ENCODE measurements around the gene FNDC10.

FNDC10 gene

DNA sequence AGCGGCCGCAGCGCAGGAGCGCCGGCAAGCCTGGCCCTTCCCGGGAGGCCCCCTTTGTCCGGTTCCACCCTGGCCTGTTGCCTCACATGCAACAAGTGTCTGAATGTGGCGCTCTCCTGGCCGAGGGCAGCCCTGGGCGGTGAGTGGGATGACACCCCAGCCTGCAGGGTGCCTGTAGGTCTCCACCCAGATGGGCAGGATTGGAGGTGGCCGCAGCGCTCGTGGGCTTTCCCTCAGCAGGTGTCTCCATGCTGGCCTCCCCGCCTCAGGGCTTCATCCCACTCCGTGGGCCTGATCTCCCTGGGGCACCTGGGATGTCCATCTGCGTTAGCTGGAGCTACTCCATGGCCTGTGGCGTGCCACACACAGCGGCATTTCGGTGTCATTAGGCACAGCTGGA lies 16.9 kb upstream of the FNDC10 start:
- no peak for DNase-seq (ENCODE audit: low read depth)
- H3K4me3 ChIP-seq (ENCODE audit: control insufficient read depth, low read depth, low read length) = peak overlapping the region; percentile 87
- TF ChIP-seq, protein P1, sequence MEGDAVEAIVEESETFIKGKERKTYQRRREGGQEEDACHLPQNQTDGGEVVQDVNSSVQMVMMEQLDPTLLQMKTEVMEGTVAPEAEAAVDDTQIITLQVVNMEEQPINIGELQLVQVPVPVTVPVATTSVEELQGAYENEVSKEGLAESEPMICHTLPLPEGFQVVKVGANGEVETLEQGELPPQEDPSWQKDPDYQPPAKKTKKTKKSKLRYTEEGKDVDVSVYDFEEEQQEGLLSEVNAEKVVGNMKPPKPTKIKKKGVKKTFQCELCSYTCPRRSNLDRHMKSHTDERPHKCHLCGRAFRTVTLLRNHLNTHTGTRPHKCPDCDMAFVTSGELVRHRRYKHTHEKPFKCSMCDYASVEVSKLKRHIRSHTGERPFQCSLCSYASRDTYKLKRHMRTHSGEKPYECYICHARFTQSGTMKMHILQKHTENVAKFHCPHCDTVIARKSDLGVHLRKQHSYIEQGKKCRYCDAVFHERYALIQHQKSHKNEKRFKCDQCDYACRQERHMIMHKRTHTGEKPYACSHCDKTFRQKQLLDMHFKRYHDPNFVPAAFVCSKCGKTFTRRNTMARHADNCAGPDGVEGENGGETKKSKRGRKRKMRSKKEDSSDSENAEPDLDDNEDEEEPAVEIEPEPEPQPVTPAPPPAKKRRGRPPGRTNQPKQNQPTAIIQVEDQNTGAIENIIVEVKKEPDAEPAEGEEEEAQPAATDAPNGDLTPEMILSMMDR (conservative IDR thresholded peaks at IDR 0.05; ENCODE audit: control insufficient read depth, insufficient read depth, low read depth, low read length) = no peak

DNA sequence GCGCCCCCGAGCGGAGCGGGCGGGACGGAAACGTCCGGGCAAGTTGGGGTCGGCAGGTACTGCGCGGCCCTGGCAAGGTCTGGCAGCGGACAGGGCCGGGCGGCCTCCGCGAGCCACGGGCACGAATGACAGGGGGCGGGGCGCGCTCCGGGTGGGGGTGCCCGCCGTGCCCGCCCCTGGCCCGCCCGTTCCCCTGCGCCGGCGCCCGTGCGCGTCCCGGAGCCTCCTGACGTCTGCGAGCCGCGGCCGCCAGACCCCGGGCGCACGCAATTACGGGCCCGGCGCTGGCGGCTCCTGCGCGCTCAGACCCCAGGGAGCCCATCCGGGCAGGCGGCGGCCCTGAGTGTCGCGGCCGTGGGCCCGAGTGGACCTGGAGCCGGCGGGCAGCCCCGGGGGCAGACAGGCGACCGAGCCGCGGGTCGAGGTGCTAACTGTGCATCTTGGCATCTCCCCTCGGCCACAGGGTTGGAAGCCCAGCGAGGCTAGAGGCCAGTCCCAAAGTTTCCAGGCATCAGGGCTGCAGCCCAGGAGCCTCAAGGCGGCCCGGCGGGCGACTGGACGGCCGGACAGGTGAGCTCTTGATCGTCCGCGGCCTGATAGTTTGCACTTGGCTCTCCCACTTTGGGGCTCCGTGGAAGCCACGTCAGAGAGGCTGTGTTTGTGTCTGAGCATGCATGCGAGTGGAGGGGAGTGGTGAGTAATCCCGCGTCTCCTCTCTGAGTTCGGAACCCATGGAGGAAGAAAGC lies 16.3 kb upstream of the FNDC10 start:
- TF ChIP-seq, protein P1 (conservative IDR thresholded peaks at IDR 0.05; ENCODE audit: control insufficient read depth, insufficient read depth, low read depth, low read length) = no peak
- peak; percentile 11 for DNase-seq (ENCODE audit: low read depth)
- peak overlapping the region; percentile 87 for H3K4me3 ChIP-seq (ENCODE audit: control insufficient read depth, low read depth, low read length)

DNA sequence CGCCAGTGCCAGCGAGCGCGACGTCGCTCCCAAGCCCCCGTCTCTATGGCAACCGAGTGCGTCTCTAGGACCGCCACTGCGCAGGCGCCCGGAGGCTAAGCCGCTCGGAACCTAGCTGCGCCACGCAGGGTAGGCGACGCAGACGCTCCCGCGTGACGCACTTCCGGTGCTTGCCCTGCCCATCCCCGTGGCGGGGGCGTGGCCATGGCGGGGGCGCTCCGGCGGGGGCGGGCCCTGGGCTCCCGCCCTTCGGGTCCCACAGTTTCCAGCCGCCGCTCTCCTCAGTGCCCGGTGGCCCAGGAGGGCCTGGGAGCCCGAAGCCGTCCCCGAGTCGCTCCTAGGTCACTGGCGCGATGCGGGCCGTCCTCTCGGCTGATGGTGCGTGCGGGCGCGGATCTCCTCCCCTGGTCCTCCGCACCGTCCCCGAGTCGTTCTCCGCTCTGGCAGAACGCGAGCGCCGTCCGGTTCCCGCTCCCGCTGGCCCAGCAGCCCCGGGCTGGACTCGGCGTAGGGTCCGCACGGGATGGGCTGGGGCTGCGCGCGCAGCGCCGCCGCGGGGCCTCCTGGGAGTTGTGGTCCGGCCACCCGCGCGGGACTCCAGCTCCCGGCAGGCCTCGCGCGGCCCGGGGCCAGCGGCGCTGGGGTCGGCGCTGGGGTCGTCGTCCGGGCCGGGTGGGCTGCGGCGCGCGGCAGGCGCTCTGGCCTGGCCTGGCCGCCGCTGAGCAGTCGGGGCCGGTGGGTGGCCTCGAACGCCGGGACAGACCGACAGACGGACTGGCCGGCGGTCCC lies 15.5 kb upstream of the FNDC10 start, which contains the start of gene MIB2:
MIB2 (plus strand) TSS at position 245 of the 789 bp plus-strand sequence. CDS start 7,953 bp downstream, outside the sequence.
- H3K4me3 ChIP-seq (ENCODE audit: control insufficient read depth, low read depth, low read length) = peak within 1 kb of the TSS; percentile 87
- TF ChIP-seq, protein P1 (conservative IDR thresholded peaks at IDR 0.05; ENCODE audit: control insufficient read depth, insufficient read depth, low read depth, low read length) = no peak

DNA sequence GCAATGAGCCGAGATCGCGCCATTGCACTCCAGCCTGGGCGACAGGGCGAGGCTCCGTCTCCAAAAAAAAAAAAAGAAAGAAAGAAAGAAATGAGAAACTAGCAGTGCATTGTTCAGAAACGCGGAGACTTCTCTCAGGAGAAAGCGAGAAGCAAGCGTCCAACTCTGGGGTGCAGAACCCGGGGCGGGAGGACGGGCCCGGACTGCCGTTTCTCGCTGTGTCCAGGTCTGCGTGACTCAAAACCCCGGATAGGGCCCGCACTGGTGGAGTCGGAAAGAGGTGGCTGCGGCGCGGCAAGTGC lies 15.0 kb upstream of the FNDC10 start:
- H3K4me3 ChIP-seq (ENCODE audit: control insufficient read depth, low read depth, low read length) = peak overlapping the region; percentile 87
- TF ChIP-seq, protein P1 (conservative IDR thresholded peaks at IDR 0.05; ENCODE audit: control insufficient read depth, insufficient read depth, low read depth, low read length) = no peak
- no peak for DNase-seq (ENCODE audit: low read depth)

More for the DNA sequence above, 15.5 kb upstream of the FNDC10 start, which contains the start of gene MIB2:
- peak; percentile 93 for DNase-seq (ENCODE audit: low read depth)

DNA sequence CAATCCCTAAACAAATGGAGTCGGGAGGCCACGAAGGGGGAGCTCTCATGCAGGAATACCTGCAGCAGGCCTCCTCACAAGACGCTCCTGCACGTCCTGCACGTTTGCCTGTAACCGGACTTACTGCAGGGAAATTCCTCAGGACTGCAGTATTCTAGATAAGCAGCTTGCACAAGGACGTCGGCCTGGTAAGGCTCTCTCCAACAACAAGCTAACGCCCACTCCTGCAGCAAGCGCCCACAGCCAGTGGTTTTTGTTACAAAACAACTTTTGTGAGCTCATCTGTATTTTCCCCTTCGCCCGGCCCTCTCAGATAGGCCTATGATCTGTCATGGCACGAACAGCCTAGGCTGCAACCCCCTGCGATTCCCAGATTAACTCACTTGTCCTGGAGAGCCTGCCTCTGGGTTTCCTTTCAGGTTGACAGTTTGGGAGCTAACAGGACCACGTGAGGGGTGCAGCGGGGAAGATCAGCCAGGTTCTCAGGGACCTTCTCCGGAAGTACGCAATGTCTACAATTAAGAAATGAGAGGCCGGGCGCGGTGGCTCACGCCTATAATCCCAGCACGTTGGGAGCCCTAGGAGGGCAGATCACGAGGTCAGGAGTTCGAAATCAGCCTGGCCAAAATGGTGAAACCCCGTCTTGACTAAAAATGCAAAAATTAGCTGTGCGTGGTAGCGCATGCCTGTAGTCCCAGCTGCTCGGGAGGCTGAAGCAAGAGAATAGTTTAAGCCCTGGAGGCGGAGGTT lies 14.4 kb upstream of the FNDC10 start:
- DNase-seq (ENCODE audit: low read depth) = peak; percentile 84
- TF ChIP-seq, protein P1 (conservative IDR thresholded peaks at IDR 0.05; ENCODE audit: control insufficient read depth, insufficient read depth, low read depth, low read length) = no peak

DNA sequence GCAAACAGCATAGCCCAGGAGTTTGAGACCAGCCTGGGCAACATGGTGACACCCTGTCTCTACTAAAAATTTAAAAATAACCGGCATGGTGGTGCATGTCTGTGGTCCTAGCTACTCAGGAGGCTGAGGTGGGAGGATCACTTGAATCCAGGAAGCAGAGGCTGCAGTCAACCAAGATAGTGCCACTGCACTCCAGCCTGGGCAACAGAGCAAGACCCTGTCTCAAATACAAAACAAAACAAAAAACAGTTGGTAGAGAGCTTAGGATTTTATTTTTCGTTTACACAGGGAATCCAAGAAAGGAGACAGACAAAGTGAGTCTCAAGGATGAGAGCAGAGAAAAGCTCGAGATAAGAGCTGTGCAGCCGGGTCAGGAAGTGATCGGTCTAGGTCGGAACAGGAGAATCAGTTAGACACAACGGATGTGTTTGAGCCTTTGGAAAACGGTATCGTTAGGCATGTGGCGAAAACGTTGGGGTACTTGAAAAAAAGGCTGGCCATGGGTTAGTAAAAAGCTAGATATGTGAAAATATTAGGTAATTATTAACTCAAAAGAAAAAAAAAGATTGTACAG lies 13.7 kb upstream of the FNDC10 start:
- no peak for DNase-seq (ENCODE audit: low read depth)
- TF ChIP-seq, protein P1 (conservative IDR thresholded peaks at IDR 0.05; ENCODE audit: control insufficient read depth, insufficient read depth, low read depth, low read length) = no peak
- H3K4me3 ChIP-seq (ENCODE audit: control insufficient read depth, low read depth, low read length) = peak overlapping the region; percentile 87

More for the DNA sequence above, 14.4 kb upstream of the FNDC10 start:
- H3K4me3 ChIP-seq (ENCODE audit: control insufficient read depth, low read depth, low read length) = peak overlapping the region; percentile 87

Data from fibroblast of mammary gland (primary cell).